Subcutaneous adipose tissue (tissue), 4 donors: ENCODE results near the gene FGF14. TPM values are rescaled to one million over a fixed set of nuclear protein-coding genes. Genes with fewer than 3 reads are reported as not detected.

Source experiments
- total RNA-seq, 4 donors: library from RNA; depleted of rRNA; stranded (reverse); fragments of >200 nt; gene quantifications; one replicate each; pipeline ENCODE4 v1.1.0, GENCODE V29; 2016
- TF ChIP-seq, protein P1 (sequence below): fragments of 450-650 bp; IDR thresholded peaks from one replicate; pipeline ENCODE4 v1.5.1; 2016; ENCODE audit warnings: low read depth, mild to moderate bottlenecking, control low read depth, antibody characterized with exemption, moderate library complexity

The FGF14 gene
- total RNA-seq, 4 donors from 2014 or later: 0.17 to 3.6 (median 0.93) TPM

DNA sequence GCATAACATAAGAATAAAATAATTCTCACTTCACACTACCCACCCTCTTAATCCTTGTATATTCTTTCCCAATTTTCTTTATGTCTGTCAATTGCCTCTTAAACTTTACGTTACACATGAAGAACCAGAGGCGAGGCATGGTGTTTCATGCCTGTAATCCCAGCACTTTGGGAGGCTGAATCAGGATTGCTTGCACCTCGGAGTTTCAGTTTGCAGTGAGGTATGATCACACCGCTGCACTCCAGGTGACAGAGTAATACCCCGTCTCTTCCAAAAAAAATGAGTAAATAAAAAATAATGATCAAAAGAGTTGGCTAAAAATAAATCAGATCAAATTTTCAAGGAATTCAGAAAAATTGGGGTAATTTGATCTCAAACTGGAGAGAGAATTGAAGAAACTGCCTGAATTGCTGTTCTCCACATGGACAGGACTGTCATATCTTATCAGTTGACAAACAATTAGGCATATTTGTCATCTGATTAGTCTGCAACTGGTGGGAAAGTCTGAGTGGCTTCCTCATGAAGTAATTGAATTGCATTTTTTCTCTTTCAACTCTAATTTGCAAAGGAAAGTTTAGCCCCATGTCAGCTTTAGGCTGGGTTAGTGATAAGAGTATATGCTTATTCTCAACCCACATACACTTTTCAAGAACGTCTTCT, 646.5 kb downstream of the FGF14 start:
- TF ChIP-seq, protein P1, sequence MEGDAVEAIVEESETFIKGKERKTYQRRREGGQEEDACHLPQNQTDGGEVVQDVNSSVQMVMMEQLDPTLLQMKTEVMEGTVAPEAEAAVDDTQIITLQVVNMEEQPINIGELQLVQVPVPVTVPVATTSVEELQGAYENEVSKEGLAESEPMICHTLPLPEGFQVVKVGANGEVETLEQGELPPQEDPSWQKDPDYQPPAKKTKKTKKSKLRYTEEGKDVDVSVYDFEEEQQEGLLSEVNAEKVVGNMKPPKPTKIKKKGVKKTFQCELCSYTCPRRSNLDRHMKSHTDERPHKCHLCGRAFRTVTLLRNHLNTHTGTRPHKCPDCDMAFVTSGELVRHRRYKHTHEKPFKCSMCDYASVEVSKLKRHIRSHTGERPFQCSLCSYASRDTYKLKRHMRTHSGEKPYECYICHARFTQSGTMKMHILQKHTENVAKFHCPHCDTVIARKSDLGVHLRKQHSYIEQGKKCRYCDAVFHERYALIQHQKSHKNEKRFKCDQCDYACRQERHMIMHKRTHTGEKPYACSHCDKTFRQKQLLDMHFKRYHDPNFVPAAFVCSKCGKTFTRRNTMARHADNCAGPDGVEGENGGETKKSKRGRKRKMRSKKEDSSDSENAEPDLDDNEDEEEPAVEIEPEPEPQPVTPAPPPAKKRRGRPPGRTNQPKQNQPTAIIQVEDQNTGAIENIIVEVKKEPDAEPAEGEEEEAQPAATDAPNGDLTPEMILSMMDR: no peak

- TF ChIP-seq, protein P1: no peak
Measured at GRCh38 chr13:101752432-101752831, 649.4 kb downstream of the FGF14 start.

DNA sequence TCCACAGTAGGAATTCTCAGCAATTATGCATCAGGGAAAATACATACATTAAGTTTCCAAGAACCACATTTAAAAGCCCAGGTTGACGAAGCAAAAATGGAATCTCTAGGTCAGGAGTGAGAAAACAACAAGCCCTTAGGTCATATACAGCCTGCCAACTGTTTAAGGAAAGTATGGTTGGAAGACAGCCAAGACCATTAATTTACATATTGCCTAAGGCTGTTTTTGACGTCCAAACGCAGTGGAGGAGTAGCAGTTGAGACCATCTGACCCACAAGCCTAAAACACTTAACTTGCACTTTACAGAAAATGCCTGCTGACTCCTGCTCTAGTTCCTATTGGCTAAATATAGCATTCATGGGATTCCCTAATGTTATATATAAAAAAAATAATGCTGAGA, 650.4 kb downstream of the FGF14 start:
- TF ChIP-seq, protein P1: no peak

- TF ChIP-seq, protein P1: no peak
Measured at GRCh38 chr13:101749584-101749983, 652.3 kb downstream of the FGF14 start.

DNA sequence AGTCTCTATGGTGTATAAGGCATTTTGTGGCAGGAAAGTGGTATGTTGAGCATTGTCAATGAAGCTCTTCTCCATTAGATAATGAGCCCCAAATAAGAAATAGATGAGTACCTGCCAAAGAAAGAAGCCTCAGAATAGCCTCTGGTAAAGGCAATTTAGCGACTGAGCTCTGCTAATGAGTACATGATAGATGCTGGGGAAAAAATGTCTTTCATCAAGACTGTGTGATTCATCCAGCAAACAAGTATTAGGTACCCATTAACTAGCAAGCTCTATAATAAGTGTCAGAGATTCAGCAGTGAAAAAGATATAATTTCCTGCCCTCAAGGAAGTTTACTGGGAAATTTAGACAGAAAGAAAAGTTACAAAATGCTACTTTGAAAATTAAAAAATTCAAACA, 654.8 kb downstream of the FGF14 start:
- TF ChIP-seq, protein P1: no peak

GRCh38 chr13:101746513-101746912, 655.3 kb downstream of the FGF14 start:
- TF ChIP-seq, protein P1: no peak

DNA sequence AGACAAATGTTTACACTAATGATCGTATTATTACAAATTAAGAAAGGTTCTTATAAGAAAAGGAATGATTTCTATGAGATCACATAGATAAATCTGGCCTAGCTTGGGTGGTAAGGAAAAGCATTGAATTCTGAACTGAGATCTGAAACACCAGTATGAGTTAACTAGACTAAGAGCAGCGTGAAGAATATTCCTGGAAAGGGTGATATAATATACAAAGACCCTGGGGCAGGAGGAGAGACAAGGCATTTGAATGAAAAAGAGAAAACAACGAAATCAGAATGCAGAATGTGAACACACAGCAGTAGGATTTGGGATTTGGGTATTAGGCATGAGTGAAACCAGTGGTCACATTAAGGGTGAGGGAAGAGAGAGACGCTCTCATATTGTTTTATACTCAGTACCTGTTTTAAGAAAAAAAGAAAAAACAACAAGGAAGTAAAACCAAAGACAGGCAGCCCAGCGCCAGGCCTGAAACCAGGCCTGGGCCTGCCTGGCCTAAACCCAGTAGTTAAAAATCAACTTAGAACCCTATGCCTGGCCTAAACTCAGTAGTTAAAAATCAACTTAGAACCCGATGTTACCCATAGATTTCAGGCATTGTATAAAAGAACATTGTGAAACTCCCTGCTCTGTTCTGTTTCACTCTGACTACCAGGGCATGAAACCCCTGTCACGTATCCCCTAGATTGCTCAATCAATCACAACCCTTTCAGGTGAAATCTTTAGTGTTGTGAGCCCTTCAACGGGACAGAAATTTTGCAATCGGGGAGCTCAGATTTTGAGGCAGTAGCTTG, 662.3 kb downstream of the FGF14 start:
- TF ChIP-seq, protein P1: no peak
